Measurements from ENCODE around the gene COL2A1.

The COL2A1 gene

GRCh38 chr12:48010366-48010970 lies 6.2 kb upstream of the COL2A1 start:
- no peak for DNase-seq

DNA sequence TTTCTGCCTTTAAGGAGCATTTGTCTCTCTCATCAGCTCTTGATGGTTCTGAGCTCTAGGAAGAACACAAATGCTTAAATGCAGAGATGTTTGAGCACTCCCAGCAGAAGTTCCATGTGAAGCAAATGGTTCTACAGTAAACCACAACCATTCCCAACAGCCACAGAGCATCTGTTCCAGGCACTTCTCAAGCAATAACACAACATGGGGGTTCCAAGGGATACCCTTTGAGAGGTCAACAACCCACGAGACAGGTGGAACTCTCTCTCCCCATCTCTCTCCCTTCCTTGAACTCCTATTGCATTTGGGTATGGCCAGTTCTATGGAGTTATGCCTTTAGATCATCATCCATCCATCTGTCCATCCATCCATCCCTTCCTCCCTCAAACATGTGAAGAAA lies 5.2 kb upstream of the COL2A1 start:
- no peak for DNase-seq

DNA sequence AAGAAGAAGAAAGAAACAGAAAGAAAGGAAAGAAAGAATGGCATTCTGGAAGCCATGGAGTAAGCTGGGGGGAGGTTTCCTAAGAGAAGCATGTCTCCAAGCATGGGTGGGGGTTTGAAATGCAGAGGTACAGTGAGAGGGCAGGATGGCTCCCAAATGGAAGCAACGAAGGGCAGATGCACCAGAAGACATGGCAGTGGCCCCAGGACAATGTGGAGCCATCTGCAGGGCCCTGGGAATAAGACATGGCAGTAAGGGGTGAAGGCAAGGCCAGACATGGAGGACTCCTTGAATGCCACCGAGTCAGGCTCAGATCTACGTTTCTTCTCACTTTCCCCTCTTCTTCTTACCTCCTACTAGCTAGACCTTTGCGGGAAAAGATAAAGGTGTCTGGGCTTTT lies 4.7 kb upstream of the COL2A1 start:
- DNase-seq = no peak

GRCh38 chr12:48008349-48008748 lies 4.1 kb upstream of the COL2A1 start:
- no peak for DNase-seq

- DNase-seq = no peak
These were observed 2.9 kb upstream of the COL2A1 start for GRCh38 chr12:48007206-48007605.

- no peak for DNase-seq
These were observed 1.4 kb upstream of the COL2A1 start for GRCh38 chr12:48005750-48006021.

GRCh38 chr12:48005001-48005749 lies 899 bp upstream of the COL2A1 start:
- no peak for DNase-seq

DNA sequence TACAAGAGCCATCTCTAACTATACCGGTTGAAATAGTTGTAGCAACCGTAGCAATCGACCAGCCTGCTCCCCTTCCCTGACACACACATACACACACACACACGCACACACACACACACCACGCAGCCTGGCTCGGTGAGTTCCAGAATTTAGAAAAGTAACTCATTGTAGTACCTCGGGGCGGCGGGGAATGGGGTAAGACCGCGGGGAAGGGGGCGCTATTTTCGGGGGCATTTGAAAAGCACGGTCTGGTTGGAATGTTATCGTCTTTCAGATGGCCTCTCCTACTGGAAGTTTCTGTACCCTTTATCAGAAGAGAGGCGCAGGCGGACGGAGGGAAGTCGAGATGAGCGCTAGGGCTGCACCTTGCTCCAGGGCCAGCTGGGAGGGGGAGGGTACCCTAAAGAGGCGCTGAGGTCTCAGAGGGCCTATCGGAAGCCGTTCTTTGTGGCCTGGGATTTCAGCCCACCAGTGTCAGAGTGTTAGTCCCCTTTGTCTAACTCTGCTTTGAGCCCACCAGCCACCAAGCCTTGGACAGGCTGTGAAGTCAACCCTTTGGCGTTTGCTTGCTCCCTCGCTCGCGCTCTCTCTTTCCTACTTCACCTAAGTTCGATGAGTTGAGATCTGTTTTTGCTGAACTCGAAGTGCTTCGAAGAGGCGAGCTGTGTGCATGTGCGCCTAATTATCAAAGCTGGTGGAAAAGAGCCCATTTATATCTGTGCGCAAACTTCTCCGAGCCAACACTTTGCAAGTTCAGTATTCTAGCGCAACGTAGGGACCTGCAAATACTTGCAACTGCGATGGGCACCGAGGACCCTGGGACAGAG lies 837 bp downstream of the COL2A1 start:
- no peak for DNase-seq

GRCh38 chr12:48002773-48003218 lies 1.5 kb downstream of the COL2A1 start:
- DNase-seq = no peak

GRCh38 chr12:48002414-48002730 lies 1.9 kb downstream of the COL2A1 start:
- no peak for DNase-seq

- DNase-seq = no peak
These were observed 2.5 kb downstream of the COL2A1 start for GRCh38 chr12:48001505-48002413.

DNA sequence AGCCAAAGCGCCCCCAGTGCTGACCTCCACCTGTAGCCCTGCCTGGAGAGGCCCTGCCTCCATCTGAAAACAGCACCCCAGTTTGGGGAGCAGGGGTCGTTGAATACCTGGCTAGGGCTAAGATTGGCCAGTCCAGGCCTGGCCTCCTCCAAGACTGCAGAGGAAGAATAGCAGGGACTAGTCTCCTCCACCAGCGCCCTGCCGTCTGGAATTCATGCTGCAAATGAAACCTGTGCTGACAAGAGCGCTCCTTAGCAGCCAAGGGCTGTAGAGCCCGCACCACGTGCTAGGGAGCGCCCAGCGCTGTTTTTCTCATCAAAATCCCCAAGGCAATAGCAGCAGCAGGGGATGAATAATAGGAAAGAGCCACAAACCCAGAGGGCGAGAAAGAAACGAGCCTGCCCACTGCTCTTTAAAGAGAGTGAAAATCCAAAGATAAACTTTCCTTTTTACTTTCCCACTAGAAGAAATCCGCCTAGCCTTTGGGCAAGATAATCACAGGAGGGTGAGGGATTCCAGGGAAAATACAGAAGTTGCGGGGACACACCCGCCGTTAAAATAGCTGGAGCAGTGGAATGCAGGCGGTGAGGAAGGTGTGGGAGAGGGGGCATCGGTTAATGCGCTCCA lies 3.3 kb downstream of the COL2A1 start:
- no peak for DNase-seq

GRCh38 chr12:47999816-48000215 lies 4.5 kb downstream of the COL2A1 start:
- DNase-seq = no peak

- no peak for DNase-seq
These were observed 7.0 kb downstream of the COL2A1 start for GRCh38 chr12:47997321-47997720.

- no peak for DNase-seq
These were observed 8.3 kb downstream of the COL2A1 start for GRCh38 chr12:47995981-47996401.

GRCh38 chr12:47993491-47993890 lies 10.8 kb downstream of the COL2A1 start:
- DNase-seq = no peak

DNA sequence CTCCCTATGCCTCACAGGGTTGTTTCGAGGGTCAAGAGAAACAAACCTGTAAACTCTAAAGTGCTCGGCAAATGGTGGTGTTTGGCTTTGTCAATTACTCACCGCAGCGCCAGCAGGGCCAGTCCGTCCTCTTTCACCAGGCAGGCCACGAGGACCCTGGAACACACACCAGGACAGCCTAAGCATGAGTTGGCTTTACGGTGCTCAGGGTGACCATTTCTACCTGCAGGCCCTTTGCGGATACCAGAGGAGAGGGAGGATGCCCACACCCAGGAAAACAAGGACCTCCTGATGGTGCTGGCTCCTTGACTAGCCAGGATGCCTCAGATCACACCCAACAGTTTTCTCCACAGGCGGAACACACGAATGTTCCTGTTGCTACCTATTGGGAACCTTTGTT lies 11.5 kb downstream of the COL2A1 start:
- DNase-seq = no peak

GRCh38 chr12:47991106-47992061 lies 12.9 kb downstream of the COL2A1 start:
- DNase-seq = no peak

DNA sequence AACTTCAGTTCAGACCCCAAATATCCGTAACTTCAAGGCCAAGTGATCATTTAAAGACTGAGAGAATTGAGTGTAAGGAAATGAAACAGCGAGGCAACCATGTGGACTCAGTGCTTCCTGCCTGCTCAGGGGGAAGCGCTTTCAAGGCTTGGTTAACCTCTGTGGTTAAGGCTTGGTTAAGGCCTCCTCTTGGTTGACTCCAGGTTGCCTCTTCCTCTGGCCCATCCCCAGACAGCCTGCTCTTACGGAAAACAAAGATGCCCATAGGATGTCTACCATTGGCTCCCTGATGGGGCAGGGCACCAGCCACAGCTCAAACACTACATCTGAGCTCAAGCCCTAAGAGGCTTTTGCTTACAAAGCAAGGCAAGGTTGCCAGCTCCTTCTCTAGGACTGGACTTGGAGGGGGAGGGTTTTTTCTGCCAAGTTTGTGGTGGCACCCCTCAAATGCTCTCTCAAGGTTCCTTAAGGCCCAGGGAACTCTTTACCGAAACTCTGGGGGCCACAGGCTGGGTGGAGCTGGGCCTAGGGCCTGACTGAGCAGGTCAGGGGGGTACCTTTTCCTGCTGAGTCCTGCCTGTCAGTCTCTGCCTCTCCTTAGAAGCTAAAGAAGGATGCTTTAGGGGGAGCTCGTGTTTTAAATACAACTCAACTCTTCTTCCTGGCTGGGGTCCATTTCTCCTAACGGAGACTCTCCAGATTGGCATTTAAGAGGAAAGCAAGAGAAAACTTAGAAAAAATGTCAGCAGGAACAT lies 13.7 kb downstream of the COL2A1 start:
- no peak for DNase-seq

DNA sequence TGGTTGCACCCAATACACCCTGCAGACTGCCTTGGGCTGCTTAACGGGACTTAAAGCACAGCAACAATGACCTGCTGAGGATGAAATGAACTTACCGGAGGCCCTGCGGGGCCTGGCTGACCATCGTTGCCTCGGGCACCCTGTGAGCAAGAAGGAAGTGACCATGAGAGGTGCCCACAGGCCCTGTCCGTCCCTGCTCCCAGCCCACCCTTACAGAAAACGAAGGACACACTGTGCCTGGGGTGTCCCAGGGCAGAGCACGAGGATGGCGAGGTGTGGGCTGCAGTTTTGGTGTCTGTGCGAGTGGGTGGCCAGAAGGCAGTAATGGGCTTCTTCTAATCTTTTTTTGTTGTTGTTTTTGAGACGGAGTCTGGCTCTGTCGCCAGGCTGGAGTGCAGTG lies 14.6 kb downstream of the COL2A1 start:
- no peak for DNase-seq

- DNase-seq = no peak
These were observed 15.3 kb downstream of the COL2A1 start for GRCh38 chr12:47989023-47989417.

Measured in NCI-H1436 treated with DMSO at 0.1 percent for 48 hours (cell line).